ENCODE data around the gene RHOF. TPM values are rescaled to one million over a fixed set of nuclear protein-coding genes. Genes with fewer than 3 reads are reported as not detected.

Gene RHOF
- total and polyA plus RNA-seq, 2 of the 13 experiments (the other 11 are each of a cell fraction or from before 2014, with no cell fraction given), result 14.6 to 32.2 TPM

- TF ChIP-seq ZNF292 (CRISPR knock-in tag; IDR thresholded peaks at IDR 0.05; ENCODE audit: borderline replicate concordance, low read depth) (no peak; the same call in 1 of the 2 replicates), ZNF354B (CRISPR knock-in tag; IDR thresholded peaks at IDR 0.05) (no peak), AFF4 (CRISPR knock-in tag; IDR thresholded peaks at IDR 0.05) (no peak), ISL2 (CRISPR knock-in tag; IDR thresholded peaks at IDR 0.05) (no peak; the same call in 1 of the 2 replicates), ZNF556 (CRISPR knock-in tag; IDR thresholded peaks at IDR 0.05; ENCODE audit: borderline replicate concordance) (no peak), MED8 (CRISPR knock-in tag; IDR thresholded peaks at IDR 0.05; ENCODE audit: insufficient replicate concordance) (no peak), KAT2B (IDR thresholded peaks at IDR 0.05; ENCODE audit: borderline replicate concordance, low read depth, low read length) (no peak), ZNF784 (CRISPR knock-in tag; IDR thresholded peaks at IDR 0.05; ENCODE audit: borderline replicate concordance) (no peak), RXRA (CRISPR knock-in tag; IDR thresholded peaks at IDR 0.05) (peak; percentile 96), SRSF1 (optimal IDR thresholded peaks at IDR 0.05; ENCODE audit: low read depth, low read length) (no peak), JUNB (CRISPR knock-in tag; IDR thresholded peaks at IDR 0.05; ENCODE audit: borderline replicate concordance) (no peak), HBP1 (CRISPR knock-in tag; IDR thresholded peaks at IDR 0.05; ENCODE audit: low read depth) (no peak), ZMYM4 (CRISPR knock-in tag; IDR thresholded peaks at IDR 0.05) (no peak), DMAP1 (CRISPR knock-in tag; IDR thresholded peaks at IDR 0.05) (peak; percentile 46), ZSCAN22 (CRISPR knock-in tag; IDR thresholded peaks at IDR 0.05) (no peak), FOXP1 (IDR thresholded peaks at IDR 0.05) (no peak), FOXP1 (CRISPR knock-in tag; IDR thresholded peaks at IDR 0.05) (peak; percentile 45; the same call in 1 of the 2 replicates), ZNF317 (CRISPR knock-in tag; IDR thresholded peaks at IDR 0.05) (no peak), NCOR1 (IDR thresholded peaks at IDR 0.05; ENCODE audit: borderline replicate concordance, low read length) (peak; percentile 18; the same call in 1 of the 2 replicates), ZBTB20 (CRISPR knock-in tag; IDR thresholded peaks at IDR 0.05; ENCODE audit: borderline replicate concordance, low read depth) (no peak)
These were observed 1.6 kb downstream of the RHOF start (continued) for GRCh38 chr12:121791671-121792551.

Measured in HepG2 (cell line).